CD4-positive, alpha-beta memory T cell (primary cell): Measurements from ENCODE around the gene ARHGDIB. TPM values are rescaled to one million over a fixed set of nuclear protein-coding genes. Genes with fewer than 3 reads are reported as not detected.

ENCODE experiments used
- CTCF ChIA-PET: fragments of 350-600 bp; sonication (Branson Sonifier 250); formaldehyde crosslinking; loops from one replicate; lab custom pipeline; 2021; ENCODE audit warnings: inconsistent platforms; ENCODE audit not compliant: partially characterized antibody; lab: Charles Lee
- POLR2A ChIA-PET: fragments of 350-600 bp; sonication (Branson Sonifier 250); formaldehyde crosslinking; loops from one replicate; lab custom pipeline; 2021; ENCODE audit not compliant: partially characterized antibody; lab: Charles Lee
- DNase-seq, 5 donors: peaks; one replicate each; pipeline versions ENCODE4 v3.0.0 to v3.0.0-alpha.2; 2020 to 2022; ENCODE audit warnings: mixed read lengths in 1 of 5
- H3K27ac ChIP-seq: one replicate; pipeline ENCODE4 v1.7.0; 2013; ENCODE audit warnings: low read depth, low read length
- H3K27me3 ChIP-seq: 2 replicates; pipeline ENCODE4 v1.7.0; 2013; ENCODE audit warnings: mild to moderate bottlenecking, low read length, moderate library complexity; ENCODE audit not compliant: insufficient read depth
- H3K36me3 ChIP-seq: 2 replicates; pipeline ENCODE4 v1.7.0; 2013; ENCODE audit warnings: mild to moderate bottlenecking, low read length, moderate library complexity; ENCODE audit not compliant: insufficient read depth
- H3K4me1 ChIP-seq: 2 replicates; pipeline ENCODE4 v1.7.0; 2013; ENCODE audit warnings: mild to moderate bottlenecking, low read length, moderate library complexity; ENCODE audit not compliant: insufficient read depth
- H3K4me3 ChIP-seq, 2 donors: one replicate each; pipeline ENCODE4 v1.7.0; 2013; ENCODE audit warnings: low read length in 2 of 2, mild to moderate bottlenecking in 1 of 2
- H3K9me3 ChIP-seq, 2 donors: one replicate each; pipeline ENCODE4 v1.7.0; 2013; ENCODE audit warnings: low read length in 2 of 2, control low read depth in 1 of 2; ENCODE audit not compliant: control insufficient read depth in 1 of 2
- H3K27ac Mint-ChIP-seq, 7 donors: one replicate each; pipeline ENCODE4 v1.8.0; 2020 to 2021; ENCODE audit warnings: mixed read lengths in 7 of 7, mild to moderate bottlenecking in 6 of 7, inconsistent platforms in 3 of 7, moderate library complexity in 3 of 7
- H3K27me3 Mint-ChIP-seq, 2 donors: one replicate each; pipeline ENCODE4 v1.8.0; 2020 to 2021; ENCODE audit warnings: mixed read lengths in 2 of 2
- H3K36me3 Mint-ChIP-seq, 2 donors: one replicate each; pipeline ENCODE4 v1.8.0; 2020 to 2021; ENCODE audit warnings: mixed read lengths in 2 of 2, inconsistent platforms in 1 of 2, mild to moderate bottlenecking in 1 of 2
- H3K4me1 Mint-ChIP-seq, 4 donors: one replicate each; pipeline ENCODE4 v1.8.0; 2020 to 2021; ENCODE audit warnings: mixed read lengths in 4 of 4, mild to moderate bottlenecking in 1 of 4
- H3K4me3 Mint-ChIP-seq, 8 donors: one replicate each; pipeline ENCODE4 v1.8.0; 2020 to 2021; ENCODE audit warnings: mixed read lengths in 8 of 8, mild to moderate bottlenecking in 7 of 8, moderate library complexity in 6 of 8, inconsistent platforms in 3 of 8
- H3K9me3 Mint-ChIP-seq, 8 donors: one replicate each; pipeline ENCODE4 v1.8.0; 2020 to 2021; ENCODE audit warnings: mixed read lengths in 8 of 8, mild to moderate bottlenecking in 5 of 8, inconsistent platforms in 3 of 8, moderate library complexity in 1 of 8
- intact Hi-C: fragments of 100-400 bp; cut with micrococcal nuclease; formaldehyde crosslinking; loops from one replicate; pipeline ENCODE4 v1.15.1; 2023
- polyA plus RNA-seq, 2 donors: library from polyadenylated mRNA; unstranded; fragments of 300-500 nt; fragmentation: Illumina TruSeq; gene quantifications; one replicate each; pipeline ENCODE4 v1.2.3, GENCODE V29; 2021
- total RNA-seq, 2 experiments: library from RNA; stranded (reverse); gene quantifications; one replicate each; pipeline ENCODE4 v1.2.3, GENCODE V29; 2021

Gene ARHGDIB
- total and polyA plus RNA-seq, 4 experiments from 2014 or later = 717 to 4,406 (median 1,865) TPM

DNA sequence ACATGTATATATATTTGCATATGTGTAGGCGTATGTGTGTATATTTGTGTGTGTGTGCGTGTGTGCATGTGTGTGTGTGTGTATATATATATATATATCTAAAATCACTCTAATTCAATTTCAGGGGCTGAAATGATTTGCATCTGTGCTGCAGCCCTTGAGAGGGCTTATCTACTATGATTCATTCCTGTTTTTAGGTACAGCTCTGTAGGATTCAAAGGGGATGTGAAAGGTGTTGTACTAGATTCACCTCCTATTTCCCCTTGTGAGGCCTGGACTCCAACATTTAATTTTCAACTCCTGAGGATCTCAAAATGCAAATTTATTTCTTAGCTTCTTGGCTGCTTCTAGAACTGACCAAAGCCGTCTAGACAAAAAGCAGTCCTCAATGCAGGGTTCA, 34.1 kb downstream of the ARHGDIB start:
- POLR2A ChIA-PET = interaction anchor here (0.8 to 1.4 kb wide), 5 partner anchors 14 to 68 kb away, joined by 3 to 4 read pairs (median 3); no protein-coding TSS in a partner anchor
- no peak overlapping the region for H3K4me3 Mint-ChIP-seq
- CTCF ChIA-PET = interaction anchor here (2.2 to 3.3 kb wide), 2 partner anchors 10 to 63 kb away, joined by 5 to 18 read pairs; no protein-coding TSS in a partner anchor
- H3K9me3 Mint-ChIP-seq = no peaks in the 10 kb centered on the region
- intact Hi-C loops = no loop called here
- Histone ChIP-seq H3K4me3 (no peak overlapping the region), H3K9me3 (no peaks in the 10 kb centered on the region), H3K36me3 (peaks cover 14% of the 10 kb centered on the region), H3K27me3 (no peaks in the 10 kb centered on the region), H3K27ac (no peak overlapping the region), H3K4me1 (no peaks in the 10 kb centered on the region)
- DNase-seq = no peak
- H3K36me3 Mint-ChIP-seq = peaks cover 43 to 45% of the 10 kb centered on the region in 2 donors
- no peaks in the 10 kb centered on the region for H3K27me3 Mint-ChIP-seq
- peaks cover 4 to 8% (median 6%) of the 10 kb centered on the region in 4 donors for H3K4me1 Mint-ChIP-seq
- H3K27ac Mint-ChIP-seq = no peak overlapping the region

DNA sequence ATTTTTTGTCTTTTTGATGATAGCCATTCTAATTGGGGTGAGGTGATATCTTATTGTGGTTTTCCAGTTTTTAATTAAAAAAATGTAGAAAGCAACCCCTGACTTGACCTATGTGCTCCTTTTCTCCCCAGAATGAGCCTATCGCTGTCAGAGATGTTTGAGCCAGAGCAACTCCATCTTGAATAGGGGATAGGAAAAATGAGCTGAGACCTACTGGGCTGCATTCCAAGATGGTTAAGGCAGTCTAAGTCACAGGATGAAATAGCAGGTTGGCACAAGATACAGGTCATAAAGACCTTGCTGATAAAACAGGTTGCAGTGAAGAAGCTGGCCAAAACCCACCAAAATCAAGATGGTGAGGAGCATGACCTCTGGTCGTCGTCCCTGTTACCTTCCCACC, 36.9 kb downstream of the ARHGDIB start:
- Mint-ChIP-seq H3K27me3 (no peaks in the 10 kb centered on the region), H3K36me3 (peaks cover 42 to 44% of the 10 kb centered on the region in 2 donors), H3K4me1 (peaks cover 17 to 30% (median 19%) of the 10 kb centered on the region in 4 donors), H3K9me3 (no peaks in the 10 kb centered on the region), H3K4me3 (no peak overlapping the region), H3K27ac (no peak overlapping the region)
- Histone ChIP-seq H3K27ac (no peak overlapping the region), H3K36me3 (peaks cover 12% of the 10 kb centered on the region), H3K9me3 (no peaks in the 10 kb centered on the region), H3K4me3 (no peak overlapping the region), H3K27me3 (no peaks in the 10 kb centered on the region), H3K4me1 (peaks cover 15% of the 10 kb centered on the region)
- ChIA-PET POLR2A (no interaction called here), CTCF (interaction anchor here (1.4 kb wide), 1 partner anchor 13 kb away, joined by 3 read pairs; the partner anchor contains the start of gene ERP27)
- no peak for DNase-seq
- intact Hi-C loops = loop anchor here (5.0 kb wide), 2 partner anchors 37 to 77 kb away; partner anchors contain the start of gene MGP

DNA sequence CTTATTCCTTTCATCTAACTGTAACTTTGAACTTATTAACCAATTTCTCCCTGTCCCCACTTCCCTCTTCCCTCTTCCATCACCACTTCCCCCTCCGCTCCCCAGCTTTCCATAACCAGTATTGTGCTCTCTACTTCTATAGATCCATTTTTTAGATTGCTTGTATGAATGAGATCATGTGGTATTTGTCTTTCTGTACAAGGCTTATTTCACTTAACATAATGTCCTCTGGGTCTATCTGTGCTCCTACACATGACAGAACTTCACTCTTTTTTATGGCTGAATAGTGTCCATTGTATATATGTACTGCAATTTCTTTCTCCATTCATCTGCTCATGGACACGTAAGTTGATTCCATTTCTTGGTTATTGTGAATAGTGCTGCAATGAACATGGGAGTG, 37.5 kb downstream of the ARHGDIB start:
- Mint-ChIP-seq H3K27me3 (no peaks in the 10 kb centered on the region), H3K4me1 (peaks cover 18 to 34% (median 19%) of the 10 kb centered on the region in 4 donors), H3K36me3 (peaks cover 47 to 49% of the 10 kb centered on the region in 2 donors), H3K4me3 (no peak overlapping the region), H3K27ac (no peak overlapping the region), H3K9me3 (no peaks in the 10 kb centered on the region)
- no peak overlapping the region for H3K27ac ChIP-seq
- POLR2A ChIA-PET = no interaction called here
- intact Hi-C loops = loop anchor here (5.0 kb wide), 2 partner anchors 37 to 77 kb away; partner anchors contain the start of gene MGP
- H3K36me3 ChIP-seq = peaks cover 17% of the 10 kb centered on the region
- peaks cover 15% of the 10 kb centered on the region for H3K4me1 ChIP-seq
- CTCF ChIA-PET = interaction anchor here (1.4 kb wide), 1 partner anchor 14 kb away, joined by 3 read pairs; the partner anchor contains the start of gene ERP27
- no peaks in the 10 kb centered on the region for H3K27me3 ChIP-seq
- H3K9me3 ChIP-seq = no peaks in the 10 kb centered on the region
- no peak overlapping the region for H3K4me3 ChIP-seq
- DNase-seq = no peak

DNA sequence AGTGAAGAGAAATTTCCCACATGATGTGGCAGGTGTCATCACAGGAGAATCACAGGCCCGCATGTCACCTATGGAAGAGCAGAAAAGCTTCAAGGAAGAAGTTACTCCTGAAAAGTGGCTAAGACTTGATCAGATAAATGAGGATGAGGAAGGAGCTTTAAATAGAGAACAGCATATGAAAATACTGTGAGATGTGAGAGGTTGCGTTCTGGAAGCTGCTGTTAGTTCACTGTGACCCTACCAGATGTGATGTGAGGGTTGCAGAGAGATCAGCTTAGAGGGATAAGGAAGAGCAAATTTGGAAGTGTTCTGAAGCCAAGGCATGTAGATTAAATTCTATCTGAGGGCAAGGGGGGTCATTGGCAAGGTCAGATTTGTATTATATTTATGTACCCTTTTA, 40.2 kb downstream of the ARHGDIB start:
- intact Hi-C loops = loop anchor here (2.0 to 5.0 kb wide), 3 partner anchors 20 to 74 kb away; partner anchors contain the start of gene MGP

DNA sequence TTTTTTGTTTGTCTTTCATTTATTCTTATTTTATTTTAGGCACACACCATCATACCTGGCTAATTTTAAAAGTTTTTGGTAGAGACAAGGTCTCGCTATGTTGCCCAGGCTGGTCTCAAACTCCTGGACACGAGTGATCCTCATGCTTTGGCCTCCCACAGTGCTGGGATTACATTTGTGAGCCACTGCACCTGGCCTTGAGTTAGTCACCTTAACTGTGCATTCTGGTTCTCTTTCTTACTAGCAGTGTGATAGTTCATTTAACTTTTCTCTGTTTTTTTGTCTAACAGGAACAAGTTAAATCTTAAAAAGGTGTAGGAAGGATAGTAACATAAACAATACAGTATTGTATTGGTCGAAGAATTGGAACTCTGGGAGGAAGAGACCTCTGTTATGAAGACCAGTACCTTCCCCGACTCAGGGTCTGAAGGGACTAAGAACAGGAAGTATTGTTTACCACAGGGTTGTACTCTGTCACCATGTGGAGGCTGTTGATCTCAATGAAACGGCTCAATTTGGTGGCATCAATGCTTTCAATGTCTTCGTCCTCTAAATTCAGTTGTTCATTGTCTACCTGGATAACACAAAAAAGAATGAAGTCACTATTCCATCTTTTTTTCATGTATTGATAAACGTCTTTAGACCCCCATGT, 40.8 kb downstream of the ARHGDIB start:
- no peak overlapping the region for H3K27ac ChIP-seq

More for the DNA sequence above, 40.2 kb downstream of the ARHGDIB start:
- no peaks in the 10 kb centered on the region for H3K9me3 ChIP-seq
- peak overlapping the region in 6 of 7 donors; percentile 23 to 80 (median 78) for H3K27ac Mint-ChIP-seq
- H3K36me3 ChIP-seq = peaks cover 38% of the 10 kb centered on the region
- H3K27me3 ChIP-seq = no peaks in the 10 kb centered on the region
- no peaks in the 10 kb centered on the region for H3K27me3 Mint-ChIP-seq
- H3K27ac ChIP-seq = no peak overlapping the region
- H3K4me1 Mint-ChIP-seq = peaks cover 11 to 34% (median 16%) of the 10 kb centered on the region in 4 donors
- POLR2A ChIA-PET = interaction anchor here (0.9 to 1.9 kb wide), 4 partner anchors 9 to 41 kb away, joined by 3 to 6 read pairs (median 5); partner anchors contain the start of gene ERP27
- no peak for DNase-seq
- H3K4me3 ChIP-seq = no peak overlapping the region
- peaks cover 15% of the 10 kb centered on the region for H3K4me1 ChIP-seq
- peak overlapping the region in 2 of 8 donors; percentile 12 to 27 for H3K4me3 Mint-ChIP-seq
- peaks cover 59 to 60% of the 10 kb centered on the region in 2 donors for H3K36me3 Mint-ChIP-seq
- no peaks in the 10 kb centered on the region for H3K9me3 Mint-ChIP-seq
- CTCF ChIA-PET = interaction anchor here (1.0 to 2.3 kb wide), 6 partner anchors 13 to 75 kb away, joined by 3 to 7 read pairs (median 3); no protein-coding TSS in a partner anchor

DNA sequence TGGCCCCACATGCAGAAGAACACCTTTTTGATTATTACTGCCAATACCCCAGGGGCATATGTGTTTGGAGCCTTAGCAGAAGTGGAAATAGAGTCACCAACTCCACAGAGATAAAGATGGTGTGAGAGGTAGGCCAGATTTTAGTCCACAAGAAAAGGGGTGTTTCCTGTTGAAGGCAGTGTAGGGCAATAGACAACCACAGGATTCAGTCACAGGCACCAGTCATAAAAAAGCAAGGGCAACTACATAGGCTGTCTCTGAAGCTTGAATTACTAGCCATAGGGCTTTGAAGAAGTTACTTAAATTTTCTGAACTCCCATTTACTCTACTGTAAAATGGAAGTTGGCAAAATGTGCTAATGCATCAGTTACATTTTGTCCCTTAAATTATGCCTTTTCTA, 41.9 kb downstream of the ARHGDIB start:
- H3K9me3 Mint-ChIP-seq = no peaks in the 10 kb centered on the region
- Histone ChIP-seq H3K9me3 (no peaks in the 10 kb centered on the region), H3K27me3 (no peaks in the 10 kb centered on the region), H3K4me1 (peaks cover 15% of the 10 kb centered on the region), H3K4me3 (no peak overlapping the region), H3K36me3 (peaks cover 52% of the 10 kb centered on the region), H3K27ac (no peak overlapping the region)
- no peak for DNase-seq
- H3K4me1 Mint-ChIP-seq = peaks cover 11 to 34% (median 16%) of the 10 kb centered on the region in 4 donors
- ChIA-PET POLR2A (no interaction called here), CTCF (interaction anchor here (1.3 to 2.0 kb wide), 2 partner anchors 18 to 76 kb away, joined by 3 to 5 read pairs; no protein-coding TSS in a partner anchor)
- H3K36me3 Mint-ChIP-seq = peaks cover 75 to 76% of the 10 kb centered on the region in 2 donors
- no peaks in the 10 kb centered on the region for H3K27me3 Mint-ChIP-seq
- peak overlapping the region in 2 of 7 donors; percentile 9 to 53 for H3K27ac Mint-ChIP-seq
- no peak overlapping the region for H3K4me3 Mint-ChIP-seq
- intact Hi-C loops = no loop called here

More for the DNA sequence above, 40.8 kb downstream of the ARHGDIB start:
- Mint-ChIP-seq H3K27me3 (no peaks in the 10 kb centered on the region), H3K27ac (peak overlapping the region; percentile 19 to 80 (median 78)), H3K36me3 (peaks cover 64 to 65% of the 10 kb centered on the region in 2 donors), H3K4me3 (peak overlapping the region in 1 of 8 donors; percentile 27), H3K9me3 (no peaks in the 10 kb centered on the region), H3K4me1 (peaks cover 11 to 34% (median 16%) of the 10 kb centered on the region in 4 donors)
- POLR2A ChIA-PET = interaction anchor here (1.0 to 1.9 kb wide), 5 partner anchors 9 to 151 kb away, joined by 3 to 6 read pairs (median 5); partner anchors contain the start of gene ERP27
- no peaks in the 10 kb centered on the region for H3K9me3 ChIP-seq
- CTCF ChIA-PET = interaction anchor here (1.0 to 2.3 kb wide), 7 partner anchors 14 to 75 kb away, joined by 3 to 7 read pairs (median 3); no protein-coding TSS in a partner anchor
- H3K36me3 ChIP-seq = peaks cover 44% of the 10 kb centered on the region
- intact Hi-C loops = loop anchor here (2.0 to 5.0 kb wide), 3 partner anchors 20 to 73 kb away; partner anchors contain the start of gene MGP
- H3K4me1 ChIP-seq = peaks cover 15% of the 10 kb centered on the region
- no peak overlapping the region for H3K4me3 ChIP-seq
- DNase-seq = no peak
- H3K27me3 ChIP-seq = no peaks in the 10 kb centered on the region

DNA sequence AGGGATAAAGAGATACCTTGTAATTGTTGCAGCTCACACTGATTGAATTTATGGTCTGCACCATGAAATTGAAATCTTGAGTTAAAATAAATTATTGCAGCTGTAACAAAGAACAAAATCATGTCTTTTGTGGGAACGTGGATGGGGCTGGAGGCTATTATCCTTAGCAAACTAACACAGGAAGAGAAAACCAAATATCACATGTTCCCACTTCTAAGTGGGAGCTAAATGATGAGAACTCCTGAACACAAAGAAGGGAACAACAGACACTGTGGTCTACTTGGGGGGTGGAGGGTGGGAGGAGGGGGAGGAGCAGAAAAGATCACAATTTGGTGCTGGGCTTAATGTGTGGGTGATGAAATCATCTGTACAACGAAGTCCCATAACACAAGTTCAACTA, 45.7 kb downstream of the ARHGDIB start:
- Mint-ChIP-seq H3K4me3 (no peak overlapping the region), H3K9me3 (peaks cover 0 to 2% (median 0%) of the 10 kb centered on the region in 8 donors), H3K27ac (peak overlapping the region in 1 of 7 donors; percentile 44), H3K27me3 (no peaks in the 10 kb centered on the region), H3K4me1 (peaks cover 5 to 16% (median 8%) of the 10 kb centered on the region in 4 donors), H3K36me3 (peaks cover 88 to 89% of the 10 kb centered on the region in 2 donors)
- DNase-seq = no peak
- no peak overlapping the region for H3K27ac ChIP-seq
- H3K4me3 ChIP-seq = no peak overlapping the region
- ChIA-PET CTCF (no interaction called here), POLR2A (no interaction called here)
- H3K36me3 ChIP-seq = peaks cover 68% of the 10 kb centered on the region
- H3K4me1 ChIP-seq = peaks cover 4% of the 10 kb centered on the region
- intact Hi-C loops = no loop called here
- no peaks in the 10 kb centered on the region for H3K9me3 ChIP-seq
- H3K27me3 ChIP-seq = no peaks in the 10 kb centered on the region
